Measurements from ENCODE around the gene SUGP2. TPM values are rescaled to one million over a fixed set of nuclear protein-coding genes. Genes with fewer than 3 reads are reported as not detected.

Gene SUGP2
- total and polyA plus RNA-seq, 2 of the 13 experiments (the other 11 are each of a cell fraction or from before 2014, with no cell fraction given): 40.6 to 57.7 TPM

DNA sequence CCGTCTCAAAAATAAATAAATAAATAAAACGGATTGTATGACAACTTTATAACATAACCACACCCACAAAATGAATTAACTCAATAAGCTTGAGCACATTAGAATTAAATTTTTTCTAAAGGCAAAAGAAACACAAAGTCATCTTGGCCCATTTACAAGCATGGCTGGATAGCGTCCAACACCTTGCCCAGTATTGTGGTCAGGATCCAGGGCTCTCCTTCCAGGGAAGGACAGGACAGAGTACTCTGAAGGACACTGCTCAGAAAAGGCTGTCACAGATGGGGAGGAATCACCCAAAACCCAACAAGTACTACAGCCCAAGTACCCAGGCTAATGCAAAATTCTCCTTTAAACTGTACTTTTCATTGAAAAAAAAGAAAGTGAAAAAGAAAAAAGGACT is 27.1 kb downstream of the SUGP2 start:
- no peaks in the 10 kb centered on the region for H4K20me1 ChIP-seq (ENCODE audit: insufficient read depth, low read length)
- H3K27ac ChIP-seq (ENCODE audit: extremely low read length, insufficient read depth, low read length): no peak overlapping the region
- H2AFZ ChIP-seq (ENCODE audit: low read length): no peak overlapping the region
- intact Hi-C loops (cut with micrococcal nuclease; ENCODE audit: unreplicated experiment) (loop anchor here (2.0 kb wide), 1 partner anchor 19 kb away; no protein-coding TSS in a partner anchor), in situ Hi-C loops (cut with HindIII; ENCODE audit: extremely low pct_ligation_motif_present, low pct_unique_long_range_greater_than_20kb) (no loop called here)
- TF ChIP-seq, protein P1, sequence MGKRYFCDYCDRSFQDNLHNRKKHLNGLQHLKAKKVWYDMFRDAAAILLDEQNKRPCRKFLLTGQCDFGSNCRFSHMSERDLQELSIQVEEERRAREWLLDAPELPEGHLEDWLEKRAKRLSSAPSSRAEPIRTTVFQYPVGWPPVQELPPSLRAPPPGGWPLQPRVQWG (CRISPR knock-in tag; IDR thresholded peaks at IDR 0.05; ENCODE audit: borderline replicate concordance, low read depth): no peak
- H3K79me2 ChIP-seq (ENCODE audit: insufficient read depth, low read length): no peaks in the 10 kb centered on the region
- FAIRE-seq (no peak), DNase-seq (ENCODE audit: low spot score) (no peak), ATAC-seq (no peak)
- H3K4me3 ChIP-seq (replicated peaks in 1 of 3; ENCODE audit: insufficient read depth in 1 of 3, low read depth in 2 of 3, low read length in 3 of 3): no peak overlapping the region
- 97% methylated on average over 3 of the region's 3 CpGs for WGBS (ENCODE audit: low lambda C conversion rate)
- H3K9ac ChIP-seq (ENCODE audit: insufficient read depth, low read depth, low read length): no peak overlapping the region
- ChIA-PET CTCF (ENCODE audit: low intra/inter-chr PET ratio, low total read pairs) (no interaction called here), POLR2A (no interaction called here)
- peaks cover 40 to 85% of the 10 kb centered on the region in 2 experiments for H3K36me3 ChIP-seq (replicated peaks in 1 of 2; ENCODE audit: control insufficient read depth in 1 of 2, insufficient read depth in 2 of 2, low read length in 2 of 2)
- H3K9me3 ChIP-seq (ENCODE audit: low read length): no peaks in the 10 kb centered on the region
- BruUV-seq (replicated peaks): no TSS peak
- H3K4me2 ChIP-seq (ENCODE audit: low read depth, low read length): no peak overlapping the region
- no peaks in the 10 kb centered on the region for H3K27me3 ChIP-seq (ENCODE audit: control insufficient read depth in 1 of 2, insufficient read depth in 2 of 2, low read length in 2 of 2)
- no peaks in the 10 kb centered on the region for H3K4me1 ChIP-seq (ENCODE audit: insufficient read depth, low read length)

DNA sequence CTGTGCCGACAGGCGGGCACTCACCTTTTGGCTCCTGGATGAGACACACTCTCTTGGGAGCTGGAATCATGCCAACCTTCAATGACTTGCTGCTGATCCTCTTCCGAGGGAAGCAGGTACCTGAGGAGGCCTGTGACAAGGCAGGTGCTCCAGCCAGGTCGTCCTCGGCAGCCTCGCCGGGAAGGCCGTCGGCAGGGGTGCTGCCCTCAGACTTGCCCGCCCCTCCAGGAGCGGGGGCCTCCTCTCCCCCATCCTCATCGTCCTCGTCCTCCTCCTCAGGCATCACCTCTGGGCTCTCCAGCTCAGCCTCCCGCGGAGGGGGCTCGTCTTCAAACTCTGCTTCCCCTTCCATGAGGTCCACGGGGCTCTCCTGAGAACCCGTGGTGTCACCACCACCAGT is 29.2 kb downstream of the SUGP2 start:
- Histone ChIP-seq H3K4me2 (ENCODE audit: low read depth, low read length) (no peak overlapping the region), H3K9ac (ENCODE audit: insufficient read depth, low read depth, low read length) (no peak overlapping the region), H3K79me2 (ENCODE audit: insufficient read depth, low read length) (no peaks in the 10 kb centered on the region), H3K9me3 (ENCODE audit: low read length) (no peaks in the 10 kb centered on the region), H4K20me1 (ENCODE audit: insufficient read depth, low read length) (no peaks in the 10 kb centered on the region), H3K27me3 (ENCODE audit: control insufficient read depth in 1 of 2, insufficient read depth in 2 of 2, low read length in 2 of 2) (no peaks in the 10 kb centered on the region), H2AFZ (ENCODE audit: low read length) (no peak overlapping the region), H3K27ac (ENCODE audit: extremely low read length, insufficient read depth, low read length) (no peak overlapping the region), H3K4me3 (replicated peaks in 1 of 3; ENCODE audit: insufficient read depth in 1 of 3, low read depth in 2 of 3, low read length in 3 of 3) (no peak overlapping the region), H3K4me1 (ENCODE audit: insufficient read depth, low read length) (no peaks in the 10 kb centered on the region), H3K36me3 (replicated peaks in 1 of 2; ENCODE audit: control insufficient read depth in 1 of 2, insufficient read depth in 2 of 2, low read length in 2 of 2) (peaks cover 36 to 77% of the 10 kb centered on the region in 2 experiments)
- no TSS peak for BruUV-seq (replicated peaks)
- POLR2A ChIA-PET: no interaction called here
- in situ Hi-C loops (cut with HindIII; ENCODE audit: extremely low pct_ligation_motif_present, low pct_unique_long_range_greater_than_20kb) (no loop called here), intact Hi-C loops (cut with micrococcal nuclease; ENCODE audit: unreplicated experiment) (no loop called here)
- DNase-seq (ENCODE audit: low spot score) (no peak), FAIRE-seq (no peak), ATAC-seq (no peak)
- CTCF ChIA-PET (ENCODE audit: low intra/inter-chr PET ratio, low total read pairs): no interaction called here
- WGBS (ENCODE audit: low lambda C conversion rate): 97% methylated on average over 11 of the region's 18 CpGs
- TF ChIP-seq, protein P2, sequence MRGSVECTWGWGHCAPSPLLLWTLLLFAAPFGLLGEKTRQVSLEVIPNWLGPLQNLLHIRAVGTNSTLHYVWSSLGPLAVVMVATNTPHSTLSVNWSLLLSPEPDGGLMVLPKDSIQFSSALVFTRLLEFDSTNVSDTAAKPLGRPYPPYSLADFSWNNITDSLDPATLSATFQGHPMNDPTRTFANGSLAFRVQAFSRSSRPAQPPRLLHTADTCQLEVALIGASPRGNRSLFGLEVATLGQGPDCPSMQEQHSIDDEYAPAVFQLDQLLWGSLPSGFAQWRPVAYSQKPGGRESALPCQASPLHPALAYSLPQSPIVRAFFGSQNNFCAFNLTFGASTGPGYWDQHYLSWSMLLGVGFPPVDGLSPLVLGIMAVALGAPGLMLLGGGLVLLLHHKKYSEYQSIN (CRISPR knock-in tag; IDR thresholded peaks at IDR 0.05; ENCODE audit: borderline replicate concordance): no peak
- no peak for TF ChIP-seq ZNF598 (CRISPR knock-in tag; IDR thresholded peaks at IDR 0.05; ENCODE audit: borderline replicate concordance)
- TF ChIP-seq, protein P3, sequence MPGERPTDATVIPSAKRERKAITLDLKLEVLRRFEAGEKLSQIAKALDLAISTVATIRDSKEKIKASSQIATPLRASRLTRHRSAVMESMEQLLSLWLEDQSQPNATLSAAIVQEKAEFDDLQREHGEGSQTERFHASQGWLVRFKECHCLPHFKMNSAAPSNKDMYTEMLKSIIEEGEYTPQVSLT (CRISPR knock-in tag; IDR thresholded peaks at IDR 0.05; ENCODE audit: borderline replicate concordance, low read depth): no peak
- no peak for TF ChIP-seq NFE2L1 (CRISPR knock-in tag; IDR thresholded peaks at IDR 0.05; ENCODE audit: borderline replicate concordance)
- TF ChIP-seq FOXP1 (IDR thresholded peaks at IDR 0.05): no peak
- no peak for TF ChIP-seq FOXP1 (CRISPR knock-in tag; IDR thresholded peaks at IDR 0.05)
- TF ChIP-seq ZNF775 (CRISPR knock-in tag; IDR thresholded peaks at IDR 0.05; ENCODE audit: borderline replicate concordance): no peak
- no peak for TF ChIP-seq XBP1 (CRISPR knock-in tag; IDR thresholded peaks at IDR 0.05)
- TF ChIP-seq ZNF205 (CRISPR knock-in tag; IDR thresholded peaks at IDR 0.05): no peak
- TF ChIP-seq GTF3A (CRISPR knock-in tag; conservative IDR thresholded peaks at IDR 0.05): no peak
- TF ChIP-seq FLYWCH1 (CRISPR knock-in tag; IDR thresholded peaks at IDR 0.05): no peak
- TF ChIP-seq, protein P4, sequence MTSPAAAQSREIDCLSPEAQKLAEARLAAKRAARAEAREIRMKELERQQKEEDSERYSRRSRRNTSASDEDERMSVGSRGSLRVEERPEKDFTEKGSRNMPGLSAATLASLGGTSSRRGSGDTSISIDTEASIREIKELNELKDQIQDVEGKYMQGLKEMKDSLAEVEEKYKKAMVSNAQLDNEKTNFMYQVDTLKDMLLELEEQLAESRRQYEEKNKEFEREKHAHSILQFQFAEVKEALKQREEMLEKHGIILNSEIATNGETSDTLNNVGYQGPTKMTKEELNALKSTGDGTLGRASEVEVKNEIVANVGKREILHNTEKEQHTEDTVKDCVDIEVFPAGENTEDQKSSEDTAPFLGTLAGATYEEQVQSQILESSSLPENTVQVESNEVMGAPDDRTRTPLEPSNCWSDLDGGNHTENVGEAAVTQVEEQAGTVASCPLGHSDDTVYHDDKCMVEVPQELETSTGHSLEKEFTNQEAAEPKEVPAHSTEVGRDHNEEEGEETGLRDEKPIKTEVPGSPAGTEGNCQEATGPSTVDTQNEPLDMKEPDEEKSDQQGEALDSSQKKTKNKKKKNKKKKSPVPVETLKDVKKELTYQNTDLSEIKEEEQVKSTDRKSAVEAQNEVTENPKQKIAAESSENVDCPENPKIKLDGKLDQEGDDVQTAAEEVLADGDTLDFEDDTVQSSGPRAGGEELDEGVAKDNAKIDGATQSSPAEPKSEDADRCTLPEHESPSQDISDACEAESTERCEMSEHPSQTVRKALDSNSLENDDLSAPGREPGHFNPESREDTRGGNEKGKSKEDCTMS (CRISPR knock-in tag; conservative IDR thresholded peaks at IDR 0.05): no peak
- TF ChIP-seq, protein P5, sequence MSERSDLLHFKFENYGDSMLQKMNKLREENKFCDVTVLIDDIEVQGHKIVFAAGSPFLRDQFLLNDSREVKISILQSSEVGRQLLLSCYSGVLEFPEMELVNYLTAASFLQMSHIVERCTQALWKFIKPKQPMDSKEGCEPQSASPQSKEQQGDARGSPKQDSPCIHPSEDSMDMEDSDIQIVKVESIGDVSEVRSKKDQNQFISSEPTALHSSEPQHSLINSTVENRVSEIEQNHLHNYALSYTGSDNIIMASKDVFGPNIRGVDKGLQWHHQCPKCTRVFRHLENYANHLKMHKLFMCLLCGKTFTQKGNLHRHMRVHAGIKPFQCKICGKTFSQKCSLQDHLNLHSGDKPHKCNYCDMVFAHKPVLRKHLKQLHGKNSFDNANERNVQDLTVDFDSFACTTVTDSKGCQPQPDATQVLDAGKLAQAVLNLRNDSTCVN (CRISPR knock-in tag; IDR thresholded peaks at IDR 0.05; ENCODE audit: borderline replicate concordance): no peak
